ENCODE results near the gene USP2. TPM values are rescaled to one million over a fixed set of nuclear protein-coding genes. Genes with fewer than 3 reads are reported as not detected.

The USP2 gene
- total and polyA plus RNA-seq, 2 of the 8 experiments (the other 6 are each of a cell fraction or from before 2014, with no cell fraction given), result 2.2 to 6.9 TPM

DNA sequence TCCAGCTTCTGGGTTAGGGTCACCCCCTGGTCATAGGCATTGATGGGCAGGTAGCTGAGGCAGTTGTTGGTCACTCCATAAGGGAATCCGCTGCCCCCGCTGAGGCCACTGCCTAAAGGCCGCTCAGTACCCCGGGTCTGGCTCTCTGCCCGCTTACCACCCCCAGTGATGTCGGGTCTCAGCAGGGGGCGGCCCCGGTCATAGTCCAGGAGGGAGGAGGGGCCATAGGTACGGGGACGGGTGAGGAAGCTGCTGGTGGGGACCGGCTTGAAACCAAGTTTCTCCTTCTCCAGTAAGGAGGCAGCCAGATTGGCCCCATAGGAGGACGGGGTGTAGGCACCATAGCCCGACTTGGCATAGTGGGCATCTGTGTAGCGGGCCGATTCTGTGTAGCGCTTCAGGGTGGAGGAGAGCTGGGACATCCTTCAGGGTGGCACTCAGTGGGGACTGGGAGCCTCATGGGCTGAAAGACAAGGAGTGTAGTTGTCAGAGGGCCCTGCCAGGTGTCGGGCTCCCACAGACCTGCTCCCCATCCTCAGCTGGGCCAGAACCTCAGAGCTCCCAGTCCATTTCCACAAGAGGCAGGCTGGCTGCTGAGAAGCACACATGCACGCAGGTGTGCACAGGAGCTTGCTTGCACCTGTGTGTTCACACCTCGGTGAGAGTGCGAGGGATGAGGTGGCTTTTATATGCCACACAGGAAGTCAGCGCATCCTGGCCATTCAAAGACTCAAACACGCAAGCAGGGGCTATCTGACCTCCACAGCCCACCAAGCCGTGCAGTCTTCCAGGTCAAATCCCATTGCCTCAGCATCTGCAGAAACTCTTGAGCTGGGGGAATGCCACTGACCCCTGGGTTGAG is 8.2 kb downstream of the USP2 start (continued):
- TF ChIP-seq, protein P1, sequence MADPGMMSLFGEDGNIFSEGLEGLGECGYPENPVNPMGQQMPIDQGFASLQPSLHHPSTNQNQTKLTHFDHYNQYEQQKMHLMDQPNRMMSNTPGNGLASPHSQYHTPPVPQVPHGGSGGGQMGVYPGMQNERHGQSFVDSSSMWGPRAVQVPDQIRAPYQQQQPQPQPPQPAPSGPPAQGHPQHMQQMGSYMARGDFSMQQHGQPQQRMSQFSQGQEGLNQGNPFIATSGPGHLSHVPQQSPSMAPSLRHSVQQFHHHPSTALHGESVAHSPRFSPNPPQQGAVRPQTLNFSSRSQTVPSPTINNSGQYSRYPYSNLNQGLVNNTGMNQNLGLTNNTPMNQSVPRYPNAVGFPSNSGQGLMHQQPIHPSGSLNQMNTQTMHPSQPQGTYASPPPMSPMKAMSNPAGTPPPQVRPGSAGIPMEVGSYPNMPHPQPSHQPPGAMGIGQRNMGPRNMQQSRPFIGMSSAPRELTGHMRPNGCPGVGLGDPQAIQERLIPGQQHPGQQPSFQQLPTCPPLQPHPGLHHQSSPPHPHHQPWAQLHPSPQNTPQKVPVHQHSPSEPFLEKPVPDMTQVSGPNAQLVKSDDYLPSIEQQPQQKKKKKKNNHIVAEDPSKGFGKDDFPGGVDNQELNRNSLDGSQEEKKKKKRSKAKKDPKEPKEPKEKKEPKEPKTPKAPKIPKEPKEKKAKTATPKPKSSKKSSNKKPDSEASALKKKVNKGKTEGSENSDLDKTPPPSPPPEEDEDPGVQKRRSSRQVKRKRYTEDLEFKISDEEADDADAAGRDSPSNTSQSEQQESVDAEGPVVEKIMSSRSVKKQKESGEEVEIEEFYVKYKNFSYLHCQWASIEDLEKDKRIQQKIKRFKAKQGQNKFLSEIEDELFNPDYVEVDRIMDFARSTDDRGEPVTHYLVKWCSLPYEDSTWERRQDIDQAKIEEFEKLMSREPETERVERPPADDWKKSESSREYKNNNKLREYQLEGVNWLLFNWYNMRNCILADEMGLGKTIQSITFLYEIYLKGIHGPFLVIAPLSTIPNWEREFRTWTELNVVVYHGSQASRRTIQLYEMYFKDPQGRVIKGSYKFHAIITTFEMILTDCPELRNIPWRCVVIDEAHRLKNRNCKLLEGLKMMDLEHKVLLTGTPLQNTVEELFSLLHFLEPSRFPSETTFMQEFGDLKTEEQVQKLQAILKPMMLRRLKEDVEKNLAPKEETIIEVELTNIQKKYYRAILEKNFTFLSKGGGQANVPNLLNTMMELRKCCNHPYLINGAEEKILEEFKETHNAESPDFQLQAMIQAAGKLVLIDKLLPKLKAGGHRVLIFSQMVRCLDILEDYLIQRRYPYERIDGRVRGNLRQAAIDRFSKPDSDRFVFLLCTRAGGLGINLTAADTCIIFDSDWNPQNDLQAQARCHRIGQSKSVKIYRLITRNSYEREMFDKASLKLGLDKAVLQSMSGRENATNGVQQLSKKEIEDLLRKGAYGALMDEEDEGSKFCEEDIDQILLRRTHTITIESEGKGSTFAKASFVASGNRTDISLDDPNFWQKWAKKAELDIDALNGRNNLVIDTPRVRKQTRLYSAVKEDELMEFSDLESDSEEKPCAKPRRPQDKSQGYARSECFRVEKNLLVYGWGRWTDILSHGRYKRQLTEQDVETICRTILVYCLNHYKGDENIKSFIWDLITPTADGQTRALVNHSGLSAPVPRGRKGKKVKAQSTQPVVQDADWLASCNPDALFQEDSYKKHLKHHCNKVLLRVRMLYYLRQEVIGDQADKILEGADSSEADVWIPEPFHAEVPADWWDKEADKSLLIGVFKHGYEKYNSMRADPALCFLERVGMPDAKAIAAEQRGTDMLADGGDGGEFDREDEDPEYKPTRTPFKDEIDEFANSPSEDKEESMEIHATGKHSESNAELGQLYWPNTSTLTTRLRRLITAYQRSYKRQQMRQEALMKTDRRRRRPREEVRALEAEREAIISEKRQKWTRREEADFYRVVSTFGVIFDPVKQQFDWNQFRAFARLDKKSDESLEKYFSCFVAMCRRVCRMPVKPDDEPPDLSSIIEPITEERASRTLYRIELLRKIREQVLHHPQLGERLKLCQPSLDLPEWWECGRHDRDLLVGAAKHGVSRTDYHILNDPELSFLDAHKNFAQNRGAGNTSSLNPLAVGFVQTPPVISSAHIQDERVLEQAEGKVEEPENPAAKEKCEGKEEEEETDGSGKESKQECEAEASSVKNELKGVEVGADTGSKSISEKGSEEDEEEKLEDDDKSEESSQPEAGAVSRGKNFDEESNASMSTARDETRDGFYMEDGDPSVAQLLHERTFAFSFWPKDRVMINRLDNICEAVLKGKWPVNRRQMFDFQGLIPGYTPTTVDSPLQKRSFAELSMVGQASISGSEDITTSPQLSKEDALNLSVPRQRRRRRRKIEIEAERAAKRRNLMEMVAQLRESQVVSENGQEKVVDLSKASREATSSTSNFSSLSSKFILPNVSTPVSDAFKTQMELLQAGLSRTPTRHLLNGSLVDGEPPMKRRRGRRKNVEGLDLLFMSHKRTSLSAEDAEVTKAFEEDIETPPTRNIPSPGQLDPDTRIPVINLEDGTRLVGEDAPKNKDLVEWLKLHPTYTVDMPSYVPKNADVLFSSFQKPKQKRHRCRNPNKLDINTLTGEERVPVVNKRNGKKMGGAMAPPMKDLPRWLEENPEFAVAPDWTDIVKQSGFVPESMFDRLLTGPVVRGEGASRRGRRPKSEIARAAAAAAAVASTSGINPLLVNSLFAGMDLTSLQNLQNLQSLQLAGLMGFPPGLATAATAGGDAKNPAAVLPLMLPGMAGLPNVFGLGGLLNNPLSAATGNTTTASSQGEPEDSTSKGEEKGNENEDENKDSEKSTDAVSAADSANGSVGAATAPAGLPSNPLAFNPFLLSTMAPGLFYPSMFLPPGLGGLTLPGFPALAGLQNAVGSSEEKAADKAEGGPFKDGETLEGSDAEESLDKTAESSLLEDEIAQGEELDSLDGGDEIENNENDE (IDR thresholded peaks at IDR 0.05; ENCODE audit: insufficient replicate concordance, low read length), result no peak
- TF ChIP-seq BACH1 (IDR thresholded peaks at IDR 0.05; ENCODE audit: low read length) (no peak), RFX5 (IDR thresholded peaks at IDR 0.05; ENCODE audit: borderline replicate concordance, low read depth, low read length) (no peak), CTBP2 (IDR thresholded peaks at IDR 0.05; ENCODE audit: borderline replicate concordance, insufficient read depth, insufficient read length, low read length) (no peak), SP1 (IDR thresholded peaks at IDR 0.05; ENCODE audit: low read depth, low read length) (no peak), POLR2A (IDR thresholded peaks at IDR 0.05; ENCODE audit: control extremely low read depth in 1 of 2, low read depth in 2 of 2, low read length in 2 of 2) (no peak), CBX5 (IDR thresholded peaks at IDR 0.05; ENCODE audit: low read depth, low read length) (no peak), KDM5A (IDR thresholded peaks at IDR 0.05; ENCODE audit: low read length) (no peak), HDAC2 (IDR thresholded peaks at IDR 0.05; ENCODE audit: borderline replicate concordance in 1 of 2, low read depth in 2 of 2, low read length in 2 of 2) (no peak), TEAD4 (IDR thresholded peaks at IDR 0.05; ENCODE audit: low read depth, low read length) (no peak)
